A673 (cell line): ENCODE measurements around the gene FBN3. TPM values are rescaled to one million over a fixed set of nuclear protein-coding genes. Genes with fewer than 3 reads are reported as not detected.

Experiments
- BruUV-seq: library from RNA; stranded (reverse); fragments of 400-500 nt; replicated peaks from 2 replicates; lab custom pipeline; 2021; lab: Mats Ljungman, UMichigan
- CTCF ChIA-PET: fragments of 300-600 bp; sonication (Branson Sonifier 250); formaldehyde crosslinking; loops from one replicate; lab custom pipeline; 2022; ENCODE audit warnings: antibody characterized with exemption; lab: Charles Lee
- POLR2A ChIA-PET: fragments of 300-600 bp; sonication (Branson Sonifier 250); formaldehyde crosslinking; loops from one replicate; lab custom pipeline; 2022; ENCODE audit warnings: antibody characterized with exemption; ENCODE audit not compliant: low non-redundant PET; lab: Charles Lee
- DNase-seq: peaks from one replicate; pipeline ENCODE4 v3.0.0-alpha.2; 2015; ENCODE audit warnings: low spot score
- H3K27ac ChIP-seq: fragments of 200-600 bp; sonication (generic); 2 replicates; pipeline ENCODE4 v1.5.1; 2016; ENCODE audit warnings: mixed run types, low read depth, mild to moderate bottlenecking, mixed read lengths, antibody characterized with exemption, low read length; ENCODE audit not compliant: poor library complexity, severe bottlenecking
- H3K27me3 ChIP-seq: fragments of 200-600 bp; sonication (generic); replicated peaks from 2 replicates; pipeline ENCODE4 v1.6.1; 2017; ENCODE audit warnings: mixed run types, low read depth, mild to moderate bottlenecking, mixed read lengths, antibody characterized with exemption, low read length; ENCODE audit not compliant: insufficient read depth, poor library complexity
- H3K36me3 ChIP-seq: fragments of 200-600 bp; sonication (generic); 2 replicates; pipeline ENCODE4 v1.6.1; 2016; ENCODE audit warnings: mixed run types, mild to moderate bottlenecking, mixed read lengths, antibody characterized with exemption, low read length; ENCODE audit not compliant: insufficient read depth, poor library complexity, severe bottlenecking
- H3K4me1 ChIP-seq: fragments of 200-600 bp; sonication (generic); 2 replicates; pipeline ENCODE4 v1.6.1; 2017; ENCODE audit warnings: mixed run types, mild to moderate bottlenecking, mixed read lengths, antibody characterized with exemption, low read length; ENCODE audit not compliant: insufficient read depth, poor library complexity, severe bottlenecking
- H3K4me3 ChIP-seq: fragments of 200-600 bp; sonication (generic); 2 replicates; pipeline ENCODE4 v1.5.1; 2016; ENCODE audit warnings: low read depth, mixed run types, mild to moderate bottlenecking, mixed read lengths, low read length; ENCODE audit not compliant: poor library complexity, severe bottlenecking
- H3K9me3 ChIP-seq: fragments of 200-600 bp; sonication (generic); 2 replicates; pipeline ENCODE4 v1.6.1; 2016; ENCODE audit warnings: mixed run types, low read depth, mild to moderate bottlenecking, mixed read lengths, antibody characterized with exemption, low read length; ENCODE audit not compliant: poor library complexity, severe bottlenecking
- CTCF ChIP-seq: fragments of 300-800, 200-600 bp; sonication (generic); conservative IDR thresholded peaks from 2 replicates; pipeline ENCODE4 v1.5.1; 2017; ENCODE audit warnings: low read depth, mild to moderate bottlenecking, antibody characterized with exemption, low read length, moderate library complexity, mixed read lengths
- EZH2 ChIP-seq: fragments of 200-600 bp; sonication (generic); IDR thresholded peaks from 2 replicates; pipeline ENCODE4 v1.6.1; 2017; ENCODE audit warnings: borderline replicate concordance, low read depth, mild to moderate bottlenecking, mixed read lengths, antibody characterized with exemption, low read length; ENCODE audit not compliant: poor library complexity, severe bottlenecking
- intact Hi-C: fragments of 100-400 bp; cut with micrococcal nuclease; formaldehyde crosslinking; loops from one replicate; pipeline ENCODE4 v1.10.0; 2022; ENCODE audit not compliant: unreplicated experiment
- total RNA-seq: library from RNA; stranded (reverse); gene quantifications from 2 replicates; pipeline ENCODE4 v1.2.3, GENCODE V29; 2021

The FBN3 gene
- total RNA-seq, 1 experiment from 2014 or later: 0.06 TPM

- ChIA-PET POLR2A (no interaction called here), CTCF (no interaction called here)
- H3K4me3 ChIP-seq: no peak overlapping the region
- H3K9me3 ChIP-seq: no peaks in the 10 kb centered on the region
- BruUV-seq: no TSS peak
- no peaks in the 10 kb centered on the region for H3K4me1 ChIP-seq
- intact Hi-C loops: no loop called here
- TF ChIP-seq EZH2: no peak
- TF ChIP-seq CTCF: no peak
- H3K27ac ChIP-seq: no peak overlapping the region
- no peak for DNase-seq
- no peaks in the 10 kb centered on the region for H3K36me3 ChIP-seq
- no peaks in the 10 kb centered on the region for H3K27me3 ChIP-seq
Measured at GRCh38 chr19:8194528-8195267, 45.3 kb upstream of the FBN3 start.

GRCh38 chr19:8192221-8192820, 42.9 kb upstream of the FBN3 start:
- BruUV-seq: no TSS peak
- Histone ChIP-seq H3K36me3 (no peaks in the 10 kb centered on the region), H3K9me3 (no peaks in the 10 kb centered on the region), H3K27me3 (no peaks in the 10 kb centered on the region), H3K4me1 (no peaks in the 10 kb centered on the region), H3K4me3 (no peak overlapping the region), H3K27ac (no peak overlapping the region)
- CTCF ChIA-PET: interaction anchor here (0.6 kb wide), 1 partner anchor 23 kb away, joined by 3 read pairs; no protein-coding TSS in a partner anchor
- POLR2A ChIA-PET: interaction anchor here (0.6 kb wide), 1 partner anchor 157 kb away, joined by 9 read pairs; no protein-coding TSS in a partner anchor
- TF ChIP-seq CTCF (no peak), EZH2 (no peak)
- DNase-seq: no peak
- intact Hi-C loops: no loop called here

GRCh38 chr19:8185343-8186068, 36.1 kb upstream of the FBN3 start:
- Histone ChIP-seq H3K27ac (no peak overlapping the region), H3K9me3 (no peaks in the 10 kb centered on the region), H3K4me3 (no peak overlapping the region), H3K27me3 (no peaks in the 10 kb centered on the region), H3K36me3 (no peaks in the 10 kb centered on the region), H3K4me1 (no peaks in the 10 kb centered on the region)
- no TSS peak for BruUV-seq
- DNase-seq: no peak
- POLR2A ChIA-PET: no interaction called here
- CTCF ChIA-PET: no interaction called here
- intact Hi-C loops: no loop called here
- TF ChIP-seq EZH2 (no peak), CTCF (no peak)
